T-helper 2 cell (primary cell): Measurements from ENCODE around the gene TARDBP.
"Not testable (repeated sequence)": the region's sequence is repeated elsewhere in the genome, so short reads cannot be mapped to it uniquely, and the experiment has no call there.

ENCODE experiments used
- DNase-seq, 5 experiments: peaks; one replicate each; pipeline versions ENCODE4 v3.0.0 to v3.0.0-alpha.2; 2012 to 2022

TARDBP gene

DNA sequence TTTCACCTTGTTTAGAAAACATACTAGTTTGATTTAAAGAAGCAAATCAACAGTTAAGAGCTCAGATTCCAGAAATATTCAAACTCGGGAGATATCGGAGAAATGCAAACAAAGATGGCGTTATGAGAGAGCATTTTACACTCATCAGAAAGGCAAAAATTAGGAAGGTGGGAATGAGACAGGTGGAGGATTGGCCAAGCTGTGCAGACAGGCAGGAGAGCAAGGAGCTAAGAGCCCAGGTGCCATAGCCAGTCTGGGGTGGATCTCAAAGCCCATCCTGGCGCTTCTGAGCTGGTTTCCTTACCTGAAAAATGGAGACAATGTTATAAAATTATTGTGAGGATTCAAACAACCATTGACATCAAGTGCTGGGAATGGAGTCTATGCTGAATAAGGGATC is 19.6 kb upstream of the TARDBP start:
- no peak for DNase-seq

DNA sequence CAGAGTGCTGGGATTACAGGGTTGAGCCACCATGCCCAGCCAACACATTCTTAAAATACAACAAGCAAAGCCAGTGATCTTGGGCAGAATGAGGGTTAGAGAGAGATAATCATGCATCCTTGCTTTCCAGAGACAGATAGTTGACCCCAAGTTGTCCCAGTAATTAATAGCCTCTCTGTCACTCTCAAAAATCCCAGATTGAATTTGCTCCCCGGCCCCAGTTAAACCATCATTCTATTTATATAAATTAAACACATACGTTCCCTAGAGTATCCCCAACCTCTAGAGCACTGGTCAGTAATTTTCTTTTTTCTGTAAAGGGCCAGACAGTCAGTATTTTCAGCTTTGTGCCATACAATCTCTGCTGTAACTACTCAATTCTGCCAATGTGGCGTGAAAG is 16.4 kb upstream of the TARDBP start:
- no peak for DNase-seq

DNA sequence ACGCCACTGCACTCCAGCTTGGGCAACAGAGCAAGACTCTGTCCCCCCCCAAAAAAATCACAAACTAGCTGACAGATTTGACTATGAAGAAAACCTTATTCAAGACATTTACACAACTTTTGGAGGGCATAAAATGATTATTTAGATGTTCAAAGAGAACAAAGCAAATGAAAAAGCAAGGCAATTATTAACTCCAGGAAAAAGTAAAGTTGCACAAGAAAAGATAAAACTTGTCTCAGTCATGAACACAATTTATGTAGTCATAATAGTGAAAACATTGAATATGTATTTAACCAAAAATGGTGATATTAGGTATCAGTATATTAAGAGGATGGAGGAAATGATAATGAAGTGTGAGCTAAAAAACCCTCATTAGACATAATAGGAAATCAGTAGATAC is 11.9 kb upstream of the TARDBP start:
- DNase-seq = no peak

DNA sequence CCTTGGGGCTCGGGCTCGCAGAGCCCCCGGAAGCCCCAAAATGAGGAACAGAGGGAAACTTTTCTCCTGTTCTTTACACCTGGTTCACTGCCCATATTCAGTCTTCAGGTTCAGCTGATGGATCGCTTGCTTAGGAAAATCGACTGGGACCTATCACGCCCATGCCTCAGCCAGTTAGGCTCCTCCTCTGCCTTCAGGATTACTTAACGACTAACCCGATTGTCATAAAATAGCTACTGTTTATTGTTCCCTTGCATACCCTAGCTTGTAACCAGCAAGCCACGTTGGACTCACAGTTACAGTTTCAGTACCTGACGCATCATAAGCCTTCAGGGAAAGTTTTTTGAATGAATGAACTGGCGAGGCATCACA is 692 bp downstream of the TARDBP start:
- no peak for DNase-seq

DNA sequence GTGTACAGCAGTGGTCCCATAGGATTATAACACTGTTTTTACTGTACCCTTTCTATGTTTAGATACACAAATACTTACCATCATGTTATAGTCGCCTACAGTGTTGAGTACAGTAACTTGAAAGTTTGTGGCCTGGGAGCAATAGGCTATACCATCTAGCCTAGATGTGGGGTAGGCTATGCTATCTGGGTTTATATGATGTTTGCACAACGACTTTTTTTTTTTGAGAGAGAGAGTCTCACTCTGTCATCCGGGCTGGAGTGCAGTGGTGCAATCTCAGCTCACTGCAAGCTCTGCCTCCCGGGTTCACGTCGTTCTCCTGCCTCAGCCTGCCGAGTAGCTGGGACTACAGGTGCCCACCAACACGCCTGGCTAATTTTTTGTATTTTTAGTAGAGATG is 6.9 kb downstream of the TARDBP start:
- DNase-seq = not testable (repeated sequence)

DNA sequence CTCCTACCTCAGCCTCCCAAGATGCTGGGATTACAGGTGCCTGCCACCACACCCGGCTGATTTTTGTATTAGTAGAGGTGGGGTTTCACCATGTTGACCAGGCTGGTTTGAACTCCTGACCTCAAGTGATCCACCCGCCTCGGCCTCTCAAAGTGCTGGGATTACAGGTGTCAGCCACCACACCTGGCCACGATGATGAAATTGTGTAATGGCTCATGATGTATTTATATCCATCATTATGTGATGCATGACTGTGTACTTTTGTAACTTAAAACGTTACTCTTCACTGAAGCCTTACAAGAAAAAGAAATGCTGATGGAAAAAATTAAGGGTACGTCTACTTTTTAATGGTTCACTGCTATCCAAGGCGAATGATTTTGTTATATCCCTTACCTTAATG is 7.5 kb downstream of the TARDBP start:
- DNase-seq = no peak

DNA sequence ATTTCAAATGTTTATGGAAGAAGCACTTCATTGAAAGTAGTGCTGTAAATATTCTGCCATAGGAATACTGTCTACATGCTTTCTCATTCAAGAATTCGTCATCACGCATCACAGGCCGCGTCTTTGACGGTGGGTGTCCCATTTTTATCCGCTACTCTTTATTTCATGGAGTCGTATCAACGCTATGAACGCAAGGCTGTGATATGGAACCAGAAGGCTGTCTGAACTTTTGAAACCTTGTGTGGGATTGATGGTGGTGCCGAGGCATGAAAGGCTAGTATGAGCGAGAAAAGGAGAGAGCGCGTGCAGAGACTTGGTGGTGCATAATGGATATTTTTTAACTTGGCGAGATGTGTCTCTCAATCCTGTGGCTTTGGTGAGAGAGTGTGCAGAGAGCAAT is 10.7 kb downstream of the TARDBP start:
- no peak for DNase-seq

DNA sequence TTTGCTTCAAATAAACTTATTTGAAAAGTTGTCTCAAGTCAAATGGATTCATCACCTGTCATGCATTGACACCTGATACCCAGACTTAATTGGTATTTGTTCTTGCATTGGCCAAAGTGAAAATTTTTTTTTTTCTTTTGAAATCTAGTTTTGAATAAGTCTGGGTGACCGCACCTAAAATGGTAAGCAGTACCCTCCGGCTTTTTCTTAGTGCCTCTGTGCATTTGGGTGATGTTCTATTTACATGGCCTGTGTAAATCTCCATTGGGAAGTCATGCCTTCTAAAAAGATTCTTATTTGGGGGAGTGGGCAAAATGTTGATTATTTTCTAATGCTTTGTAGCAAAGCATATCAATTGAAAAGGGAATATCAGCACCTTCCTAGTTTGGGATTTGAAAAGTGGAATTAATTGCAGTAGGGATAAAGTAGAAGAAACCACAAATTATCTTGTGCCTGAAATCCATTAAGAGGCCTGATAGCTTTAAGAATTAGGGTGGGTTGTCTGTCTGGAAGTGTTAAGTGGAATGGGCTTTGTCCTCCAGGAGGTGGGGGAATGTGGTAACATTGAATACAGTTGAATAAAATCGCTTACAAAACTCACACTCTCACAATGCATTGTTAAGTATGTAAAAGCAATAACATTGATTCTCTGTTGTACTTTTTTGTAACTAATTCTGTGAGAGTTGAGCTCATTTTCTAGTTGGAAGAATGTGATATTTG is 11.9 kb downstream of the TARDBP start:
- DNase-seq = no peak

DNA sequence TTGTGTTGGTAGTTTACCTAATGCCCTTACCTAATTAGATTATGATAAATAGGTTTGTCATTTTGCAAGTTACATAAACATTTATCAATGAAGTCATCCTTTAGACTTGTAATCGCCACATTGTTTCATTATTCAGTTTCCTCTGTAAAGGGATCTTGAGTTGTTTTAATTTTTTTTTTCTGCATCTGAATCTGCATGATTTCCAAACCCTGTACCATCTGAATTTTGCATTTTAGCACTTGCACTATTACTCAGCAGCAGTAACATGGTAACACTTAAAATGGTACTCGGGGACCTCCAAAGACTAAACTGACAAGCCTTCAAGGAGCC is 12.4 kb downstream of the TARDBP start:
- no peak for DNase-seq

DNA sequence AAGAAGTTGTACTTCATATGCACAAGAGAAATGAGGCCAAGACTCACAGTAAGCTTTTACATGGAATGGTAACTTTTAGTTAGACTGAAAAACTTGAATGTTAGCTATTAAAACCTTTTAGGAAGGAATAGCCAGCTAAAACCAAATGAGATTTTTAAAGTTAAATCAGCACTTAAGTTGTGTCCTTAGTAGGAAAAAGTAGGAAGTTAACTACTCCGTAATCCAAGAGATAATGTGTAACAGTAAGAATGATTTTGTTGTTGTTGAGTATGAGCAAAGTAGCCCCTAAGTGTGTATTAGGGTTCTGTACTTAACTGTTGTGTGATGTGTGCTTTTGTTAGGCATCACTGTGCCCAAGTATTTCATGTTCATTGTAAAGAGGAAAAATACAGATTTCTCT is 13.2 kb downstream of the TARDBP start:
- DNase-seq = no peak

DNA sequence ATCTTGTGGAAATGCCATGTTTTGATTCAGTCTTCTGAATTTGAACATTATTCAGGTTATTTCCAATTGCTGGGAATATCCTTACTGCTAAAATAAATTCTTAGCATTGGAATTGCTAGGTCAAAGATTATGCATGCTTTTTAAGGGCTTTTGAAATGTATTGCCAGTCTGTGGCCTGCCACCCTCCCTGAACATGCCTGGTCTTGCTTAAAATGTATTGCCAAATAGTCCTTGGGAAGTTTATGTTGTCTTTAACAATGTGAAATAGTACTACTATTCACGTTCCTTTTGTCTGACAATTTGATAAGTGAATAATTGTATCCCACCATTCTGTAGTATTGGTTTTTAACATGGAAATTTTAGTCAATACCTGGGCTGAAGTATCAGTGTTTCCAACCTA is 13.6 kb downstream of the TARDBP start:
- no peak for DNase-seq

DNA sequence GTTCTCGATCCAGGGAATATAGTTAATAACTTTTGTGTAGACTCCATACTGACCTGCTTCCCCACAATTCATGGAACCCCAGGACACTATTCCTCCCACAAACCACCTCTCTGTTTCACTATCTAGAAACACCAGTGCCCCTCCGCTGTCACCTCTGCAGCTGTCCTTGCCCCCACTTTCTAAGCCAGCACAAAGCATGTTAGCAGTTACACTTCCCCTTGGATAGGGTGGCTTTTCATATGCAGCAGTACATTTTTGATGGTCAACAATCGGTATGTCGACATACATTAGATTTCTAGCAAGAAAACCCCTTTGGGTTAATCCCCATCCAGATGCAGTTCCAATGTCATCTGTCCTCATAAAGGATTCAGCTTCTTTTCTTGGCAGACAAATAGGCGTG is 14.4 kb downstream of the TARDBP start:
- DNase-seq = no peak

DNA sequence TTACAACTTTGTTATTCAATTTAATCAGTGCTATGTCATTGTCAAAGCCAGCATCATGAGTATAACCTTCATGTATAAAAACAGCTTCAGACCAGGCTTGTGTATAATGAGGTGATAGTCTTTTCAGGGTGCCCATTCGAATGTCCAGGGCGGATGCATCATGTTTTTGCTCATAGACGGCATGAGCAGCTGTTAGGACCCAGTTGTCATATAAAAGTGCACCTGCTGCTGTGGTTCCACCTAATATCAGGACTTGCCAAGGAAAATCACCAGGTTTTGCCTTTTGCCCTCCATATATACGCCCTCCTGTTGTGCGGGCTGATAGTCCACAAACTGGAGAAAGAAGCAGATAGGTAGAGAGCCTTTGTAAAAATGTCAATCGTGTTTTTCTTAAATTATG is 14.9 kb downstream of the TARDBP start:
- DNase-seq = no peak

DNA sequence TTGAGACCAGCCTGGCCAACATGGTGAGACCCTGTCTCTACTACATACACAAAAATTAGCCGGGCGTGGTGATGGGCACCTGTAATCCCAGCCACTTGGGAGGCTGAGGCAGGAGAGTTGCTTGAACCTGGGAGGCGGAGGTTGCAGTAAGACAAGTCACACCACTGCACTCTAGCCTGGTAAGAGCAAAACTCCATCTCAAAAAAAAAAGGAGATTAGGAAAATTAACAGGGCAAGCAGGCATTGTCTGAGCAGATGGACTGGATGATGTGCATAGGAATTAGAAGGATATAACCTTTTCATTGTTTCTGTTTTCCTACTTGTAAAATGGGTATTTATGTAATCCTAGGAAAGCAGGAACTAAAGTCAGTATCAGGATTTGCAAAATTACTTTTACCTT is 15.6 kb downstream of the TARDBP start:
- no peak for DNase-seq

DNA sequence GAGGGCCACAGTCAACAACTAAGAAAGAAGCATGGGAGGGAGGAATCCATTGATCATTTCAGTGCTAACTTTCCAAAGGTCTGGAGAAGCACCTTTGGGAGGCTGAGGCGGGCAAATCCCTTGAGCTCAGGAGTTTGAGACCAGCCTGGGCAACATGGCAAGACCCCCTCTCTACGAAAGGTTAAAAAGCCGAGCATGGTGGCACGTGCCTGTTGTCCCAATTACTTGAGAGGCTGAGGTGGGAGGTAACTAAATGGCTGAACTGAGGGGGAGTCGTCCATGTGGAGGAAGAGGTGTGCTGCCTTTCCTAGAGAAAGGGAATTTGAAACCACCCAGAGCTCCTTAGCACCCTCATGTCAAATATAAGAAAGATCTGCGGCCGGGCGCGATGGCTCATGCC is 18.4 kb downstream of the TARDBP start:
- no peak for DNase-seq

DNA sequence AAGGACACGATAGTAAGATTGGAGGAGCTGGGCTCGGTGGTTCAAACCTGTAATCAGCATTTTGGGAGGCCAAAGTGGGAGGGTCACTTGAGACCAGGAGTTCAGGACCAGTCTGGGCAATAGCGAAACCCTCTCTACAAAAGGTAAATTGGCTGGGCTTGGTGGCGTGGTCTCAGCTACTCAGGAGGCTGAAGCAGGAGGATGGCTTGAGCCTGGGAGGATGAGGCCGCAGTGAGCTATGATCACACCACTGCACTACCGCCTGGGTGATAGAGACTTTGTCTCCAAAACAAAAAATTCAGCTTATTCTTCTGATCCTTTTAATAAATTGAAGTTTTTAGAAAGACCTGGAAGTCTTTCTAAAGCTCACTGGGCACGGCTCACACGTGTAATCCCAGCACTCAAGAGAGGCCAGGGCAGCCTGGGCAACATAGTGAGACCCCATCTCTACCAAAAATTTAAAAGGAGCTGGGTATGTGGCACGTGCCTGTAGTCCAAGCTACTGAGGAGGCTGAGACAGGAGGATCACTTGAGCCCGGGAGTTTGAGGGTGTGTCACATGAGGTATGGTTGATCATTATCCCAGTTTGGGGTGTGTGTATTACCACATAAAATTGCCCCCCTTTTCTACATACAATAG is 19.3 kb downstream of the TARDBP start:
- no peak for DNase-seq

DNA sequence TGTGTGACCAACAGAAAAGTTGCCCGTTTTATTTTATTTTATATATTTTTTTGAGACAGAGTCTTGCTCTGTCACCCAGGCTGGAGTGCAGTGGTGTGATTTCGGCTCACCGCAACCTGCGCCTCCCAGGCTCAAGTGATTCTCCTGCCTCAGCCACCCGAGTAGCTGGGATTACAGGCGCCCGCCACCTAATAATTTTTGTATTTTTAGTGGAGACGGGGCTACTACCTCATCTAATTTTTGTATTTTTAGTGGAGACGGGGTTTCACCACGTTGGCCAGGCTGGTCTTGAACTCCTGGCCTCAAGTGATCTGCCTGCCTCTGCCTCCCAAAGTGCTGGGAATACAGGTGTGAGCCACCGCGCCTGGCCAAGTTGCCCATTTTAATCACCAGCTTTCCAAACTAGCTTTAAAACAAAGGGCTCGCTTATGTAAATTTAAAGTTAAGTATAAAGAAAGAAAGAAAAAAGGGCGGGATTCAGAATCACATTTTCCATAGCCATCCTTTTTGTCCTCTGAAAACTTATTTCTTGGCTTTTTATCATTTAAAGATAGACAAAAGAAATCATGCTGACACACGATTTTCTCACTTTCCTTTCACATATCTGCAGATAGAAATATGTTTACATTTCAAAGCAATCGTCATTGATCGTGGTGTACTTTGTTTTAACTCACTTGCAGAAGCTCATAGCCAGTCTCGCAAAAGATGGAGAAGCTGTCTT is 24.7 kb downstream of the TARDBP start:
- DNase-seq = not testable (repeated sequence)

DNA sequence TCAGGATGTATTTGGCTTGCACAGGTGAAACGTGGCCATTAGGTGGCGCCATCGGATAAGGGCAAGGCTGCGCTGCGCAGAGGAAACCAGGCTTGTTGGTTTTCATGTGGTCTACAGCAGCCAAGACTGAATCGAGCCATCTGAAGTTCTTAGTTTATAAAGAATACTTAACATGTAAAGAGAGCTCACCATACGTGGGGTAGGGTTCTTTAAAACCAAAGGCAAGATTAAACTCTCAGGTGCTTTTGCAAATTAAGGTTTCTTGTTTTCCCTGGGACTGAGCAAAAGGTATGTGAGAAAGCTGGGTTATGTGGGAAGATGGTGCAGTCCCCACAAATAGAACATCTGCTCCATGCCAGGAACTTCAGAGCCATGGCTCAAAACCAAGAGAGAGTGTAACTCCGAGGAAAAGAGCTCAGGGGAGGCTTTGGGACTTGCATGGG is 25.3 kb downstream of the TARDBP start:
- peak; percentile 69 to 84 (median 80) for DNase-seq

DNA sequence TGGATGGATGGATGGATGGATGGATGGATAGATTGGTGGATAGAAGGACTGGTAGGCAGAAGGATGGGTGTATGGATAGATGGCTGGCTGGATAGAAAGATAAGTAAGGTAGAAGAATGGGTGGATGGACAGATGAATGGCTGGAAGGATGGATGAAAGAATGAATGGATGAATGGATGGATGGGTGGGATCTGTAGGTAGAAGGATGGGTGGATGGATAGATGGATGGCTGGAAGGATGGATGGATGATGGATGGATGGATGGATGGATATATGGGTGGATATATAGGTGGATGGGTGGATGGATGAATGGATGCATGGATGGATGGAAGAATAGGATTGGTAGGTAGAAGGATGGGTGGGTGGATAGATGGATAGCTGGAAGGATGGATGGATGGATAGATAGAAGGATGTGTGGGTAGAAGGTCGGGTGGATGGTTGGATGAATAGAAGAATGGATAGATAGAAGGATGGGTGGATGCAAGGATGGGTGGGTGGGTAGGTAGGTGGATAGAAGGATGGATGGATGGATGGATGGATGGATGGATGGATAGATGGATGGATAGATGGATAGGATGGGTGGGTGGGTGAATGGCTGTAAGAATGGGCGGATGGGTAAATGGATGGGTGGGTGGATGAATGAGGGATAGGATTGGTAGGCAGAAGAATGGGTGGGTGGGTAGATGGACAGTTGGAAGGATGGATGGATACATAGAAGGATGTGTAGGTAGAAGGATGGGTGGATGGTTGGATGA is 27.1 kb downstream of the TARDBP start:
- DNase-seq = no peak

DNA sequence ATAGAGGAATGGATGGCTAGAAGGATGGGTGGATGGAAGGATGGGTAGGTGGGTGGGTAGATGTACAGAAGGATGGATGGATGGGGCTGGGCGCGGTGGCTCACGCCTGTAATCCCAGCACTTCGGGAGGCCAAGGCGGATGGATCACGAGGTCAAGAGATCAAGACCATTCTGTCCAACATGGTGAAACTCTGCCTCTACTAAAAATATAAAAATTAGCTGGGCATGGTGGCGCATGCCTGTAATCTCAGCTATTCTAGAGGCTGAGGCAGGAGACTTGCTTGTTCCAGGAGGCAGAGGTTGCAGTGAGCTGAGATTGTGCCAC is 27.6 kb downstream of the TARDBP start:
- DNase-seq = not testable (repeated sequence)

DNA sequence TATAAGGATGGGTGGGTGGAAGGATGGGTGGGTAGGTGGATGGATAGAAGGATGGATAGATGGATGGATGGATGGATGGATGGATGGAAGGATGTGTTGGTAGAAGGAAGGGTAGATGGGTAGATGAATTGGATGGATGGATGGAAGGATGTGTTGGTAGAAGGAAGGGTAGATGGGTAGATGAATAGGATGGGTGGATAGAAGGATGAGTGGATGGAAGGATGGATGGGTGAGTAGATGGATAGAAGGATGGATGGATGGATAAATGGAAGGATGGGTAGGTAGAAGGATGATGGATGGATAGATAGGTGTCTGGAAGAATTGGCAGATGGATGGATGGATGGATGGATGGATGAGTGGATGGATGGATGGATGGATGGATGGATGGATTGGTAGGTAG is 28.6 kb downstream of the TARDBP start:
- no peak for DNase-seq

DNA sequence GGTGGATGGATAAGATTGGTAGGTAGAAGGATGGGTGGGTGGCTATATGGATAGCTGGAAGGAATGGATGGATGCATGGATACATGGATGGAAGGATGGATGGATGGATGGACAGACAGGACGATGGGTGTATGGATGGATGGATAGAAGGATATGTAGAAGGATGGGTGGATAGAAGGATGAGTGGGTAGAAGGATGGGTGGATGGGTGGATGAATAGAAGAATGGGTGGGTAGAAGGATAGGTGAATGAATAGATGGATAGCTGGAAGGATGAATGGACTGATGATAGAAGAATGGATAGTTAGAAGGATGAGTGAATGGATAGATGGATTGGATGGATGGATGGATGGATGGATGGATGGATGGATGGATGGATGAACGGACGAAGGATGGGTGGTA is 29.6 kb downstream of the TARDBP start:
- no peak for DNase-seq

DNA sequence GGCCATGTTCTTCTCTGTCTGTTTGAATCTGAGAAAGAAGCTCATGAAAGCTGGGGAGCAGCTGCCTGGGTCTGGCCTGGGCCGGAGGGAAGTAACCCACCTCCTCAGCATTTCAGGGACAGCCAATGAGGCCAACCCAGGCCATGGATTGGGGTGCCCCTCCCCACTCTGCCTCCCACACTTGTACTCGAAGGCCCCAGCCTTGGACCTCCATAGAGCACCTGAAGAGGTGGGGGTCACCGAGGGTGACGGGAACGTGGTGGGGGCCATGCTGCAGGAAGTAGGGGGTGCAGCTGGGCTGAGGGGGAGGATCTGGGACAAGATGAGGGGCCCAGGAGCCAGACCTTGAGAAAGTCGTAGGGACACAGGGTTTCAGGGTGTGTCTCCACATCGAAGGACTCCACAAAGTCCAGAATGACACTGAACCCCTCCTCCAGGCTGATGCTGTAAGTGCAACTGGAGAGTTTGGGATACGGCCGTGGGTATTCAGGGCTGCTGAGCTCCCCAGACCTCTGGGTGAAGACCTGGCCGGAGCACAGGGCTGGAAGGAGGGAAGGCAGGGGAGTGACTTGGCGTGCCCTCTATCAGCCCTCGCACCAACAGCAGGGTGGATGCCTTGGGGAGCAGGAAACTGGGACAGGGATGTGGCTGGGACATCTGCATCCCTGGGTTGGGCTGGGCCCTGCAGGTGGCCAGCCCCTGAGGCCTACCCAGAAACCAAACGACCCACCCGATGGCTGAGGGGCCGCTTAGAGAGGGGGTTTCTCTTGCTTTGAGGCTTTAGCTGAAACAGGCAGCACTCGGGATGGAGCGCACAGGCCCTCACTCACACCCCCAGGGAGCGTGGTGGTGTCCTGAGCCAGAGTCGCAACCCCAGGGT is 30.8 kb downstream of the TARDBP start:
- DNase-seq = no peak
